H1 (cell line): ENCODE data around the gene KIAA0319L. TPM values are rescaled to one million over a fixed set of nuclear protein-coding genes. Genes with fewer than 3 reads are reported as not detected.

Experiments used
- CTCF ChIA-PET: fragments of 300-600 bp; sonication (Branson Sonifier 250); formaldehyde crosslinking; loops from one replicate; lab custom pipeline; 2021; ENCODE audit not compliant: partially characterized antibody; lab: Charles Lee
- POLR2A ChIA-PET: fragments of 300-600 bp; sonication (Branson Sonifier 250); formaldehyde crosslinking; loops from one replicate; lab custom pipeline; 2021; ENCODE audit warnings: inconsistent platforms; ENCODE audit not compliant: partially characterized antibody; lab: Charles Lee
- DNase-seq, 2 experiments: peaks; one replicate each; pipeline versions ENCODE4 v3.0.0 to v3.0.0-alpha.2; 2010 to 2022; ENCODE audit warnings: low spot score in 2 of 2, low read depth in 1 of 2, mixed read lengths in 1 of 2
- FAIRE-seq: peaks from 2 replicates; lab custom pipeline; 2011; peaks lifted over from hg19 to GRCh38; lab: Jason Lieb, UNC
- H2AFZ ChIP-seq: 2 replicates; pipeline ENCODE4 v1.8.1; 2012; ENCODE audit warnings: low read length, inconsistent platforms
- H2AK5ac ChIP-seq: 2 replicates; pipeline ENCODE4 v1.6.1; 2013; ENCODE audit warnings: low read depth, low read length
- H2BK120ac ChIP-seq: replicated peaks from 2 replicates; pipeline ENCODE3; 2013; ENCODE audit warnings: low read depth, low read length, inconsistent platforms
- H2BK12ac ChIP-seq: 2 replicates; pipeline ENCODE4 v1.6.1; 2013; ENCODE audit warnings: low read depth, low read length
- H2BK15ac ChIP-seq: 2 replicates; pipeline ENCODE4 v1.6.1; 2013; ENCODE audit warnings: low read length
- H2BK20ac ChIP-seq: 2 replicates; pipeline ENCODE4 v1.6.1; 2013; ENCODE audit warnings: low read length
- H2BK5ac ChIP-seq: 2 replicates; pipeline ENCODE4 v1.6.1; 2013; ENCODE audit warnings: low read depth, low read length
- H3K14ac ChIP-seq: 2 replicates; pipeline ENCODE4 v1.6.1; 2013; ENCODE audit warnings: inconsistent platforms; ENCODE audit not compliant: insufficient read length
- H3K18ac ChIP-seq: 2 replicates; pipeline ENCODE4 v1.6.1; 2013; ENCODE audit warnings: low read length; ENCODE audit errors: extremely low read depth
- H3K23ac ChIP-seq: 2 replicates; pipeline ENCODE4 v1.6.1; 2013; ENCODE audit warnings: inconsistent platforms; ENCODE audit not compliant: insufficient read length
- H3K23me2 ChIP-seq: 2 replicates; pipeline ENCODE4 v1.6.1; 2013; ENCODE audit warnings: low read depth, low read length
- H3K27ac ChIP-seq: 2 replicates; pipeline ENCODE4 v1.6.1; 2011; ENCODE audit warnings: low read depth, low read length, inconsistent platforms
- H3K27me3 ChIP-seq, 4 experiments: replicated peaks in 1 of 4; 1 replicate in 1 of 4; 2 replicates in 3 of 4; pipeline versions ENCODE4 v1.6.1 to v1.8.1; 2011 to 2013; ENCODE audit warnings: low read length in 3 of 4, mild to moderate bottlenecking in 3 of 4, inconsistent platforms in 2 of 4, mixed read lengths in 2 of 4, moderate library complexity in 1 of 4; ENCODE audit not compliant: control insufficient read depth in 3 of 4, insufficient read depth in 3 of 4; ENCODE audit errors: extremely low read depth in 1 of 4
- H3K36me3 ChIP-seq, 4 experiments: 2 replicates each; pipeline versions ENCODE4 v1.6.1 to v1.8.1; 2011 to 2013; ENCODE audit warnings: mild to moderate bottlenecking in 4 of 4, low read length in 3 of 4, moderate library complexity in 2 of 4, control low read depth in 1 of 4, inconsistent platforms in 1 of 4; ENCODE audit not compliant: insufficient read depth in 4 of 4, control insufficient read depth in 2 of 4
- H3K4ac ChIP-seq: replicated peaks from 2 replicates; pipeline ENCODE3; 2013; ENCODE audit warnings: low read length, low read depth, mixed read lengths, inconsistent platforms; ENCODE audit not compliant: insufficient read length
- H3K4me1 ChIP-seq, 4 experiments: replicated peaks in 1 of 4; 1 replicate in 1 of 4; 2 replicates in 3 of 4; pipeline versions ENCODE4 v1.6.1 to v1.8.1; 2011 to 2013; ENCODE audit warnings: low read length in 3 of 4, inconsistent platforms in 2 of 4, mixed read lengths in 1 of 4; ENCODE audit not compliant: insufficient read depth in 4 of 4, control insufficient read depth in 3 of 4
- H3K4me2 ChIP-seq, 2 experiments: 2 replicates each; pipeline versions ENCODE4 v1.6.1 to v1.8.1; 2011 to 2013; ENCODE audit warnings: low read depth in 2 of 2, low read length in 2 of 2, control low read depth in 1 of 2, inconsistent platforms in 1 of 2, mild to moderate bottlenecking in 1 of 2; ENCODE audit not compliant: insufficient read depth in 1 of 2
- H3K4me3 ChIP-seq, 4 experiments: fragments of 200-600, 300-600 bp in 1 of 4; sonication (generic), shearing (Covaris generic), sonication (Bioruptor Twin) in 1 of 4; 2 replicates each; pipeline versions ENCODE4 v1.5.1 to v1.8.1; 2011 to 2016; ENCODE audit warnings: low read length in 4 of 4, low read depth in 3 of 4, control low read depth in 2 of 4, inconsistent platforms in 2 of 4, mild to moderate bottlenecking in 2 of 4, mixed read lengths in 1 of 4, moderate library complexity in 1 of 4; ENCODE audit not compliant: insufficient read depth in 2 of 4; ENCODE audit errors: extremely low read depth in 1 of 4
- H3K56ac ChIP-seq: replicated peaks from 2 replicates; pipeline ENCODE3; 2013; ENCODE audit warnings: low read depth, mild to moderate bottlenecking, mixed read lengths, low read length, inconsistent platforms; ENCODE audit not compliant: insufficient read length
- H3K79me1 ChIP-seq: 2 replicates; pipeline ENCODE4 v1.6.1; 2013; ENCODE audit warnings: low read depth, low read length, control low read depth
- H3K79me2 ChIP-seq, 2 experiments: 2 replicates each; pipeline versions ENCODE4 v1.6.1 to v1.8.1; 2012 to 2013; ENCODE audit warnings: low read length in 2 of 2, mild to moderate bottlenecking in 2 of 2, inconsistent platforms in 1 of 2; ENCODE audit not compliant: insufficient read depth in 2 of 2, control insufficient read depth in 1 of 2
- H3K9ac ChIP-seq, 4 experiments: replicated peaks in 1 of 4; 1 replicate in 1 of 4; 2 replicates in 3 of 4; pipeline versions ENCODE4 v1.6.1 to v1.8.1; 2011 to 2013; ENCODE audit warnings: low read depth in 3 of 4, low read length in 3 of 4, control low read depth in 2 of 4, mild to moderate bottlenecking in 2 of 4, moderate library complexity in 2 of 4, inconsistent platforms in 1 of 4; ENCODE audit errors: extremely low read depth in 1 of 4
- H3K9me3 ChIP-seq, 2 experiments: 2 replicates each; pipeline versions ENCODE4 v1.6.1 to v1.8.1; 2012 to 2013; ENCODE audit warnings: mild to moderate bottlenecking in 2 of 2, moderate library complexity in 2 of 2, control low read depth in 1 of 2, inconsistent platforms in 1 of 2, low read depth in 1 of 2, low read length in 1 of 2, mixed read lengths in 1 of 2; ENCODE audit not compliant: insufficient read depth in 2 of 2
- H4K20me1 ChIP-seq, 2 experiments: replicated peaks in 1 of 2; 2 replicates each; pipeline versions ENCODE3 to v1.8.1; 2011 to 2013; ENCODE audit warnings: inconsistent platforms in 2 of 2, low read length in 2 of 2, mild to moderate bottlenecking in 1 of 2; ENCODE audit not compliant: insufficient read depth in 2 of 2, control insufficient read depth in 1 of 2
- H4K5ac ChIP-seq: 2 replicates; pipeline ENCODE4 v1.6.1; 2013; ENCODE audit warnings: low read length, low read depth, mixed read lengths, inconsistent platforms; ENCODE audit not compliant: insufficient read length
- H4K8ac ChIP-seq: 2 replicates; pipeline ENCODE4 v1.8.0; 2013; ENCODE audit warnings: mild to moderate bottlenecking, moderate library complexity, low read length, inconsistent platforms; ENCODE audit not compliant: insufficient read depth; ENCODE audit errors: extremely low read depth
- H4K91ac ChIP-seq: replicated peaks from 2 replicates; pipeline ENCODE3; 2013; ENCODE audit warnings: low read length, mixed read lengths, inconsistent platforms; ENCODE audit not compliant: insufficient read length
- CREB1 ChIP-seq: IDR thresholded peaks from 2 replicates; pipeline ENCODE4 v1.6.1; 2012; ENCODE audit warnings: inconsistent platforms
- GABPA ChIP-seq: IDR thresholded peaks from 2 replicates; pipeline ENCODE4 v1.6.1; 2011; ENCODE audit warnings: mild to moderate bottlenecking, low read length, moderate library complexity, borderline replicate concordance; ENCODE audit not compliant: insufficient read depth
- GTF2F1 ChIP-seq: IDR thresholded peaks from 2 replicates; pipeline ENCODE4 v1.6.1; 2012; ENCODE audit warnings: low read depth, low read length, improper control_type of control experiment, borderline replicate concordance
- POLR2A ChIP-seq, 2 experiments: IDR thresholded peaks; 1 replicate in 1 of 2; 2 replicates in 1 of 2; pipeline ENCODE4 v1.6.1; 2011; ENCODE audit warnings: low read depth in 2 of 2, low read length in 2 of 2, mild to moderate bottlenecking in 2 of 2; ENCODE audit errors: control extremely low read depth in 1 of 2
- RAD21 ChIP-seq, 2 experiments: IDR thresholded peaks in 1 of 2; conservative IDR thresholded peaks in 1 of 2; 2 replicates each; pipeline ENCODE4 v1.6.1; 2011; ENCODE audit warnings: low read depth in 2 of 2, low read length in 2 of 2, improper control_type of control experiment in 1 of 2, inconsistent platforms in 1 of 2, mild to moderate bottlenecking in 1 of 2, moderate library complexity in 1 of 2
- TAF1 ChIP-seq: IDR thresholded peaks from 2 replicates; pipeline ENCODE4 v1.6.1; 2011; ENCODE audit warnings: mild to moderate bottlenecking, low read depth, low read length
- TAF7 ChIP-seq: optimal IDR thresholded peaks from 2 replicates; pipeline ENCODE3; 2011; ENCODE audit warnings: low read depth, mild to moderate bottlenecking, inconsistent platforms, low read length, moderate library complexity, borderline replicate concordance
- WGBS, 2 experiments: shearing (Covaris generic) in 1 of 2; methylation state at CpG; one replicate each; pipeline versions ENCODE4 v1.1.6 to v1.1.7; 2013 to 2015; ENCODE audit warnings: low lambda C conversion rate in 2 of 2, mixed read lengths in 2 of 2, inconsistent platforms in 1 of 2, low coverage in 1 of 2, missing lambda C conversion rate in 1 of 2; ENCODE audit not compliant: insufficient replicate concordance in 2 of 2, insufficient coverage in 1 of 2, insufficient read length in 1 of 2; ENCODE audit errors: extremely low coverage in 1 of 2, missing lambda C conversion rate in 1 of 2; 5-methylcytosine and 5-hydroxymethylcytosine counted together
- polyA plus RNA-seq, 7 experiments: library from polyadenylated mRNA; depleted of rRNA in 3 of 7; stranded (reverse) in 5 of 7; unstranded in 2 of 7; fragments of >200 nt in 5 of 7; fragments of 200-250 nt in 2 of 7; gene quantifications; 1 replicate in 5 of 7; 2 replicates in 1 of 7; 4 replicates in 1 of 7; pipeline versions ENCODE4 v1.2.1 to v1.2.3, GENCODE V29; 2011 to 2013; ENCODE audit warnings: missing spikeins in 2 of 7, mixed read lengths in 2 of 7
- total RNA-seq: library from RNA; stranded (reverse); fragmentation: NEBNext Ultra II Directional; extraction: Animal tissue kit (Norgen Biotek cat#: 25700); gene quantifications from 2 replicates; pipeline ENCODE4 v1.2.1, GENCODE V29; 2021
- TF ChIP-seq, protein P1 (sequence below): IDR thresholded peaks from 2 replicates; pipeline ENCODE4 v1.6.1; 2011; ENCODE audit warnings: low read depth, mild to moderate bottlenecking, low read length; ENCODE audit not compliant: insufficient read depth

The KIAA0319L gene
- total and polyA plus RNA-seq, 2 of the 8 experiments (the other 6 are each of a cell fraction or from before 2014, with no cell fraction given) = 40.1 to 55.7 TPM

DNA sequence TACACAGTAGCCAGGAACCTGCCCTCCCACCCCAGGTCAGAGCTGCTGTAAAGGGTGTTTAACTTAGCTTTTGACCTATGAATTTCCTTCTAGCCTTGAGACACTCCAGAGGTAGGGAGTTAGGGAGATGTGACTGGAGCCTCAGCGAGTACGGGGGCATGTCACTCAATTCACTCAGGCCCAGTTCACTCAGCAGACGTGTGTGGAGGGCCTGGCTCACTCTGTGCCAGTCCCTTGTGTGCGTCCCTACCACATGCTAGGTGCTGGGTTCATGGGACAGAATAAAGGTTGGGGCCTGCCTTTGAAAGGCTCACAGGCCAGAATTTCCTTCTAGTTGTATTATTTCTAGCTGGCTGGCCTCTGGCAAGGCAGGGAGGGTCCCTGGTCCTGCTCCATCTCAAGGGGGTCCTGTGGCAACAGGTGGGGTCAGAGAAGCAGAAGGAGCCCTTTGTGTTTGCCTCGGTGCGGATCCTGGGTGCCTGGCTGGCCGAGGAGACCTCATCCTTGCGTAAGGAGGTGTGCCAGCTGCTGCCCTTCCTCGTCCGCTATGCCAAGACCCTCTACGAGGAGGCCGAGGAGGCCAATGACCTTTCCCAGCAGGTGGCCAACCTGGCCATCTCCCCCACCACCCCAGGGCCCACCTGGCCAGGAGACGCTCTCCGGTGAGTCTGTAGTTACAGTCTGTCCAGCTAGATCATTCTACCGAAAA is 4.9 kb upstream of the KIAA0319L start:
- no peak for TF ChIP-seq TAF1
- no peak for TF ChIP-seq POLR2A (IDR thresholded peaks at IDR 0.05; ENCODE audit: control extremely low read depth in 1 of 2, low read depth in 2 of 2, low read length in 2 of 2)
- TF ChIP-seq GABPA = no peak
- TF ChIP-seq GTF2F1 = no peak
- no peak for TF ChIP-seq TAF7
- TF ChIP-seq CREB1 = no peak
- TF ChIP-seq RAD21 (IDR thresholded peaks at IDR 0.05 in 1 of 2, conservative IDR thresholded peaks at IDR 0.05 in 1 of 2; ENCODE audit: low read depth in 2 of 2, low read length in 2 of 2) = no peak
- TF ChIP-seq, protein P1, sequence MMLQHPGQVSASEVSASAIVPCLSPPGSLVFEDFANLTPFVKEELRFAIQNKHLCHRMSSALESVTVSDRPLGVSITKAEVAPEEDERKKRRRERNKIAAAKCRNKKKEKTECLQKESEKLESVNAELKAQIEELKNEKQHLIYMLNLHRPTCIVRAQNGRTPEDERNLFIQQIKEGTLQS = no peak
- Histone ChIP-seq H3K79me2 (peaks cover 0 to 6% of the 10 kb centered on the region in 2 experiments; a peak in 1 of 4 replicates), H2BK5ac (no peak overlapping the region), H3K79me1 (peaks cover 3% of the 10 kb centered on the region), H3K56ac (no peak overlapping the region), H2BK20ac (no peak overlapping the region), H2AK5ac (no peak overlapping the region), H4K91ac (no peak overlapping the region), H4K5ac (no peak overlapping the region), H3K9ac (no peak overlapping the region), H3K27ac (no peak overlapping the region), H3K4ac (no peak overlapping the region), H3K27me3 (no peaks in the 10 kb centered on the region), H2BK120ac (no peak overlapping the region), H3K23me2 (peaks cover 7% of the 10 kb centered on the region; the same call in 1 of the 2 replicates), H3K23ac (no peak overlapping the region), H3K9me3 (no peaks in the 10 kb centered on the region), H3K4me1 (peaks cover 0 to 5% (median 0%) of the 10 kb centered on the region in 4 experiments; a peak in 3 of 7 replicates), H4K20me1 (peaks cover 0 to 23% of the 10 kb centered on the region in 2 experiments), H3K4me2 (no peak overlapping the region), H2BK12ac (no peak overlapping the region), H4K8ac (no peak overlapping the region), H3K36me3 (peaks cover 14 to 25% (median 19%) of the 10 kb centered on the region in 4 experiments; a peak in 6 of 8 replicates), H3K18ac (no peak overlapping the region), H3K14ac (no peak overlapping the region), H2AFZ (no peak overlapping the region), H3K4me3 (no peak overlapping the region), H2BK15ac (no peak overlapping the region)
- ChIA-PET POLR2A (interaction anchor here (0.5 to 1.2 kb wide), 4 partner anchors 10 to 165 kb away, joined by 3 read pairs; no protein-coding TSS in a partner anchor), CTCF (interaction anchor here (1.0 to 7.6 kb wide), 7 partner anchors 9 to 208 kb away, joined by 3 to 72 read pairs (median 4); partner anchors contain the start of gene CLSPN)
- WGBS, 2 experiments = 94% methylated on average over 15 of the region's 15 CpGs; no CpG with 5 or more reads in 1 of the 2 experiments
- no peak for DNase-seq
- no peak for FAIRE-seq
